OCI-LY3 (cell line): ENCODE results near the gene SPAG4.

Experiments
- EZH2phosphoT487 ChIP-seq: fragments of 200-600 bp; shearing (Covaris generic); IDR thresholded peaks from 2 replicates; pipeline ENCODE4 v1.6.1; 2018; ENCODE audit warnings: antibody characterized with exemption, mixed run types, low read depth
- TF ChIP-seq, protein P1 (sequence below): fragments of 200-600, 300-600 bp; sonication (generic); IDR thresholded peaks from 2 replicates; pipeline ENCODE4 v1.5.1; 2014; ENCODE audit warnings: antibody characterized with exemption, low read length, low read depth

GRCh38 chr20:35582131-35582530 lies 33.5 kb upstream of the SPAG4 start:
- TF ChIP-seq, protein P1, sequence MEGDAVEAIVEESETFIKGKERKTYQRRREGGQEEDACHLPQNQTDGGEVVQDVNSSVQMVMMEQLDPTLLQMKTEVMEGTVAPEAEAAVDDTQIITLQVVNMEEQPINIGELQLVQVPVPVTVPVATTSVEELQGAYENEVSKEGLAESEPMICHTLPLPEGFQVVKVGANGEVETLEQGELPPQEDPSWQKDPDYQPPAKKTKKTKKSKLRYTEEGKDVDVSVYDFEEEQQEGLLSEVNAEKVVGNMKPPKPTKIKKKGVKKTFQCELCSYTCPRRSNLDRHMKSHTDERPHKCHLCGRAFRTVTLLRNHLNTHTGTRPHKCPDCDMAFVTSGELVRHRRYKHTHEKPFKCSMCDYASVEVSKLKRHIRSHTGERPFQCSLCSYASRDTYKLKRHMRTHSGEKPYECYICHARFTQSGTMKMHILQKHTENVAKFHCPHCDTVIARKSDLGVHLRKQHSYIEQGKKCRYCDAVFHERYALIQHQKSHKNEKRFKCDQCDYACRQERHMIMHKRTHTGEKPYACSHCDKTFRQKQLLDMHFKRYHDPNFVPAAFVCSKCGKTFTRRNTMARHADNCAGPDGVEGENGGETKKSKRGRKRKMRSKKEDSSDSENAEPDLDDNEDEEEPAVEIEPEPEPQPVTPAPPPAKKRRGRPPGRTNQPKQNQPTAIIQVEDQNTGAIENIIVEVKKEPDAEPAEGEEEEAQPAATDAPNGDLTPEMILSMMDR, result no peak
- TF ChIP-seq EZH2phosphoT487, result no peak
